Endothelial cell of umbilical vein (primary cell): ENCODE data around the gene NAA60. TPM values are rescaled to one million over a fixed set of nuclear protein-coding genes. Genes with fewer than 3 reads are reported as not detected.

Source experiments
- BruUV-seq: library from RNA; stranded (reverse); fragments of 400-500 nt; replicated peaks from 2 replicates; lab custom pipeline; 2021; lab: Mats Ljungman, UMichigan
- CTCF ChIA-PET: fragments of 300-600, 350-600 bp; sonication (Branson Sonifier 250); formaldehyde crosslinking; loops from one replicate; lab custom pipeline; 2021; ENCODE audit warnings: antibody characterized with exemption, inconsistent platforms; lab: Charles Lee
- POLR2A ChIA-PET: fragments of 300-600, 350-600 bp; sonication (Branson Sonifier 250); formaldehyde crosslinking; loops from one replicate; lab custom pipeline; 2021; ENCODE audit warnings: antibody characterized with exemption, inconsistent platforms; lab: Charles Lee
- DNase-seq: peaks from one replicate; pipeline ENCODE4 v3.0.0-alpha.2; 2011; ENCODE audit warnings: low read depth, low spot score
- FAIRE-seq: peaks from 2 replicates; lab custom pipeline; 2011; peaks lifted over from hg19 to GRCh38; lab: Jason Lieb, UNC
- H2AFZ ChIP-seq: 2 replicates; pipeline ENCODE4 v1.6.0; 2012; ENCODE audit warnings: low read depth, low read length, control low read depth, inconsistent platforms
- H3K27ac ChIP-seq: 2 replicates; pipeline ENCODE4 v1.5.1; 2011; ENCODE audit warnings: low read depth, mild to moderate bottlenecking, control low read depth, low read length, moderate library complexity; ENCODE audit not compliant: insufficient read depth
- H3K27me3 ChIP-seq, 2 experiments: 2 replicates each; pipeline versions ENCODE4 v1.6.0 to v1.6.1; 2011; ENCODE audit warnings: low read length in 2 of 2, mixed read lengths in 1 of 2; ENCODE audit not compliant: control insufficient read depth in 2 of 2, insufficient read depth in 2 of 2
- H3K36me3 ChIP-seq, 2 experiments: 2 replicates in 1 of 2; 3 replicates in 1 of 2; pipeline ENCODE4 v1.5.1; 2011; ENCODE audit warnings: low read length in 2 of 2, mild to moderate bottlenecking in 1 of 2, moderate library complexity in 1 of 2; ENCODE audit not compliant: control insufficient read depth in 2 of 2, insufficient read depth in 2 of 2; ENCODE audit errors: extremely low read depth in 1 of 2
- H3K4me1 ChIP-seq: 3 replicates; pipeline ENCODE4 v1.5.1; 2011; ENCODE audit warnings: mild to moderate bottlenecking, low read length; ENCODE audit not compliant: control insufficient read depth, insufficient read depth; ENCODE audit errors: extremely low read depth
- H3K4me2 ChIP-seq: 2 replicates; pipeline ENCODE4 v1.6.1; 2011; ENCODE audit warnings: low read length, control low read depth, mixed read lengths; ENCODE audit not compliant: insufficient read depth
- H3K4me3 ChIP-seq, 3 experiments: fragments of 200-600 bp in 1 of 3; sonication (generic), shearing (Covaris generic) in 1 of 3; replicated peaks in 1 of 3; 2 replicates each; pipeline ENCODE4 v1.5.1; 2011 to 2016; ENCODE audit warnings: control low read depth in 3 of 3, low read length in 3 of 3, mild to moderate bottlenecking in 2 of 3, inconsistent platforms in 1 of 3, low read depth in 1 of 3, moderate library complexity in 1 of 3; ENCODE audit not compliant: insufficient read depth in 1 of 3
- H3K79me2 ChIP-seq: 2 replicates; pipeline ENCODE4 v1.6.0; 2012; ENCODE audit warnings: low read length, inconsistent platforms; ENCODE audit not compliant: control insufficient read depth, insufficient read depth
- H3K9ac ChIP-seq: replicated peaks from 2 replicates; pipeline ENCODE3; 2011; ENCODE audit warnings: low read length, control low read depth; ENCODE audit not compliant: insufficient read depth; ENCODE audit errors: extremely low read depth
- H3K9me1 ChIP-seq: replicated peaks from 3 replicates; pipeline ENCODE4 v1.6.0; 2011; ENCODE audit warnings: mild to moderate bottlenecking, low read length; ENCODE audit not compliant: control insufficient read depth, insufficient read depth; ENCODE audit errors: extremely low read depth
- H3K9me3 ChIP-seq: replicated peaks from 2 replicates; pipeline ENCODE4 v1.5.1; 2012; ENCODE audit warnings: low read length, inconsistent platforms; ENCODE audit not compliant: control insufficient read depth, insufficient read depth
- H4K20me1 ChIP-seq: replicated peaks from 2 replicates; pipeline ENCODE3; 2011; ENCODE audit warnings: mild to moderate bottlenecking, low read length; ENCODE audit not compliant: control insufficient read depth, insufficient read depth; ENCODE audit errors: extremely low read depth
- CTCF ChIP-seq, 2 donors: IDR thresholded peaks; 1 replicate in 1 of 2; 2 replicates in 1 of 2; pipeline ENCODE4 v1.5.1; 2011; ENCODE audit warnings: low read length in 2 of 2, mild to moderate bottlenecking in 2 of 2, moderate library complexity in 2 of 2, control low read depth in 1 of 2, inconsistent platforms in 1 of 2, low read depth in 1 of 2; ENCODE audit not compliant: insufficient read depth in 1 of 2; ENCODE audit errors: extremely low read depth in 1 of 2
- EZH2 ChIP-seq: IDR thresholded peaks from 2 replicates; pipeline ENCODE4 v1.6.1; 2012; ENCODE audit warnings: borderline replicate concordance, low read depth, mild to moderate bottlenecking, moderate library complexity, low read length, inconsistent platforms; ENCODE audit not compliant: severe bottlenecking
- FOS ChIP-seq: IDR thresholded peaks from 2 replicates; pipeline ENCODE4 v1.6.1; 2011; ENCODE audit warnings: mild to moderate bottlenecking, low read length, moderate library complexity, borderline replicate concordance; ENCODE audit not compliant: insufficient read depth
- GATA2 ChIP-seq: IDR thresholded peaks from 2 replicates; pipeline ENCODE4 v1.7.0; 2011; ENCODE audit warnings: low read depth, mild to moderate bottlenecking, moderate library complexity, mixed read lengths, low read length; ENCODE audit not compliant: insufficient read length, insufficient read depth
- JUN ChIP-seq: IDR thresholded peaks from 2 replicates; pipeline ENCODE4 v1.6.1; 2011; ENCODE audit warnings: borderline replicate concordance, low read depth; ENCODE audit not compliant: insufficient read length, insufficient read depth
- MAX ChIP-seq: IDR thresholded peaks from 2 replicates; pipeline ENCODE4 v1.6.1; 2011; ENCODE audit not compliant: insufficient read depth, insufficient read length
- MYC ChIP-seq: IDR thresholded peaks from one replicate; pipeline ENCODE4 v1.6.1; 2011; ENCODE audit warnings: mild to moderate bottlenecking, low read depth, low read length
- POLR2A ChIP-seq: IDR thresholded peaks from 2 replicates; pipeline ENCODE4 v1.6.1; 2012; ENCODE audit warnings: low read depth, mild to moderate bottlenecking, control low read depth, low read length
- POLR2AphosphoS5 ChIP-seq: IDR thresholded peaks from 2 replicates; pipeline ENCODE4 v1.6.1; 2012; ENCODE audit warnings: low read depth, mild to moderate bottlenecking, control low read depth, low read length, moderate library complexity; ENCODE audit not compliant: insufficient read depth
- dilution Hi-C: fragments of 300-500 bp; cut with MboI; formaldehyde crosslinking; loops from one replicate; pipeline ENCODE4 v1.15.0; 2019; ENCODE audit warnings: low sequenced_read_pairs; ENCODE audit not compliant: extremely low pct_ligation_motif_present
- intact Hi-C: fragments of 100-400 bp; cut with micrococcal nuclease; formaldehyde crosslinking; loops from one replicate; pipeline ENCODE4 v1.10.0; 2022
- polyA plus RNA-seq, 4 experiments: library from polyadenylated mRNA; depleted of rRNA in 3 of 4; stranded (reverse) in 3 of 4; unstranded in 1 of 4; fragments of >200 nt; gene quantifications; 2 replicates each; pipeline versions ENCODE4 v1.2.1 to v1.2.3, GENCODE V29; 2011 to 2012; ENCODE audit warnings: missing spikeins in 1 of 4
- total RNA-seq: library from RNA; stranded (reverse); gene quantifications from 2 replicates; pipeline ENCODE4 v1.2.3, GENCODE V29; 2021

Gene NAA60
- total and polyA plus RNA-seq, 2 donors (not counting 3 experiments of a cell fraction or from before 2014, with no cell fraction given), result 22.1 to 42.9 TPM

GRCh38 chr16:3528406-3528805 lies 84.9 kb downstream of the NAA60 start:
- Histone ChIP-seq H4K20me1 (no peaks in the 10 kb centered on the region), H3K4me3 (no peak overlapping the region), H3K4me2 (no peak overlapping the region), H3K36me3 (peaks cover 0 to 23% of the 10 kb centered on the region in 2 experiments), H3K9ac (no peak overlapping the region), H2AFZ (no peak overlapping the region), H3K27ac (no peak overlapping the region), H3K4me1 (no peaks in the 10 kb centered on the region), H3K9me1 (no peaks in the 10 kb centered on the region), H3K79me2 (no peaks in the 10 kb centered on the region), H3K9me3 (no peaks in the 10 kb centered on the region), H3K27me3 (no peaks in the 10 kb centered on the region)
- ChIA-PET CTCF (no interaction called here), POLR2A (no interaction called here)
- dilution Hi-C loops (no loop called here), intact Hi-C loops (no loop called here)
- TF ChIP-seq FOS, result no peak
- no peak for TF ChIP-seq MYC
- no peak for TF ChIP-seq JUN
- no peak for TF ChIP-seq CTCF (IDR thresholded peaks at IDR 0.05; ENCODE audit: extremely low read depth in 1 of 2, insufficient read depth in 1 of 2, low read depth in 1 of 2, low read length in 2 of 2)
- TF ChIP-seq GATA2, result no peak
- no peak for TF ChIP-seq POLR2AphosphoS5
- TF ChIP-seq EZH2, result no peak
- no peak for TF ChIP-seq POLR2A
- TF ChIP-seq MAX, result no peak
- DNase-seq (no peak), FAIRE-seq (no peak)
- no TSS peak for BruUV-seq
